SKM-1 (cell line): ENCODE measurements around the gene CD70.
"Not testable (repeated sequence)": the region's sequence is repeated elsewhere in the genome, so short reads cannot be mapped to it uniquely, and the experiment has no call there.

ENCODE experiments used
- DNase-seq: peaks from one replicate; lab custom pipeline; 2025; ENCODE audit not compliant: unreplicated experiment; lab: John Stamatoyannopoulos, UW

CD70 gene, protein sequence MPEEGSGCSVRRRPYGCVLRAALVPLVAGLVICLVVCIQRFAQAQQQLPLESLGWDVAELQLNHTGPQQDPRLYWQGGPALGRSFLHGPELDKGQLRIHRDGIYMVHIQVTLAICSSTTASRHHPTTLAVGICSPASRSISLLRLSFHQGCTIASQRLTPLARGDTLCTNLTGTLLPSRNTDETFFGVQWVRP

GRCh38 chr19:6590827-6591319 is at the start of gene CD70:
CD70 (minus strand) TSS chr19:6591150; CDS start chr19:6591002, 148 bp downstream.
- peak; percentile 69 for DNase-seq

DNA sequence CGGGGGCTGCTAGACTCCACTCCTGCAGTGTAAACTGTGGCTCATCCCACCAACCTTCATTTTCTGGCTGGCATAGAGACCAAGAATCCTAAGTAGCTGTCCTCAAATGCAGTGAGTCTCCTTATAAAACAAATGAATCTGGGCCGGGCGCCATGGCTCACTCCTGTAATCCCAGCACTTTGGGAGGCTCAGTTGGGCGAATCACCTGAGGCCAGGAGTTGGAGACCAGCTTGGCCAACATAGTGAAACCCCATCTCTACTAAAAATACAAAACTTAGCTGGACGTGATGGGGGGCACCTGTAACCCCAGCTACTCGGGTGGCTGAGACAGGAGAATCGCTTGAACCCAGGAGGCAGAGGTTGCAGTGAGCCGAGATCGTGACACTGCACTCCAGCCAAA is 49.4 kb upstream of the CD70 start:
- DNase-seq, result not testable (repeated sequence)

- DNase-seq, result no peak
Measured at GRCh38 chr19:6639439-6639838, 48.5 kb upstream of the CD70 start.

DNA sequence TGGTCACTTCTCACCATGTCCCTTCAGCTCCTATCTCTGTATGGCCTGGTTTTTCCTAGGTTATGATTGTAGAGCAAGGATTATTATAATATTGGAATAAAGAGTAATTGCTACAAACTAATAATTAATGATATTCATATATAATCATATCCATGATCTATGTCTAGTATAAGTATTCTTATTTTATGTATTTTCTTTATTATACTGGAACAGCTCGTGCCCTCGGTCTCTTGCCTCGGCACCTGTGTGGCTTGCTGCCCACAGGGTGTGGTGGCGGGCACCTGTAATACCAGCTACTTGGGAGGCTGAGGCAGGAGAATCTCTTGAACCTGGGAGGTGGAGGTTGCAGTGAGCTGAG is 42.5 kb upstream of the CD70 start:
- not testable (repeated sequence) for DNase-seq

DNA sequence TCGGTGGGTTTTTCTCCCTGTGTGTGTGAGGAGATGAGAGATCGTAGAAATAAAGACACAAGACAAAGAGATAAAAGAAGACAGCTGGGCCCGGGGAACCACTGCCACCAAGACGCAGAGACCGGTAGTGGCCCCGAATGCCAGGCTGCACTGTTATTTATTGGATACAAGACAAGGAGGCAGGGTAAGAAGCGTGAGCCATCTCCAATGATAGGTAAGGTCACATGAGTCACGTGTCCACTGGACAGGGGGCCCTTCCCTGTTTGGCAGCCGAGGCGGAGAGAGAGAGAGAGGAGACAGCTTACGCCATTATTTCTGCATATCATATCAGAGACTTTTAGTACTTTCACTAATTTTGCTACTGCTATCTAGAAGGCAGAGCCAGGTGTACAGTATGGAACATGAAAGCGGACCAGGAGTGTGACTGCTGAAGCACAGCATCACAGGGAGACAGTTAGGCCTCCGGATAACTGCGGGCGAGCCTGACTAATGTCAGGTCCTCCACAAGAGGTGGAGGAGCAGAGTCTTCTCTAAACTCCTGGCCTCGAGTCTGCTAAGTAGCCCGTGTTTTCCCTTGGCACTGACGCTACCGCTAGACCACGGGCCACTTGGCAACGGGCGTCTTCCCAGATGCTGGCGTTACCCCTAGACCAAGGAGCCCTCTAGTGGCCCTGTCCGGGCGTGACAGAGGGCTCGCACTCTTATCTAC is 42.0 kb upstream of the CD70 start:
- peak; percentile 13 for DNase-seq

GRCh38 chr19:6632002-6632621 is 41.2 kb upstream of the CD70 start:
- peak; percentile 66 for DNase-seq

GRCh38 chr19:6626764-6627163 is 35.8 kb upstream of the CD70 start:
- no peak for DNase-seq

DNA sequence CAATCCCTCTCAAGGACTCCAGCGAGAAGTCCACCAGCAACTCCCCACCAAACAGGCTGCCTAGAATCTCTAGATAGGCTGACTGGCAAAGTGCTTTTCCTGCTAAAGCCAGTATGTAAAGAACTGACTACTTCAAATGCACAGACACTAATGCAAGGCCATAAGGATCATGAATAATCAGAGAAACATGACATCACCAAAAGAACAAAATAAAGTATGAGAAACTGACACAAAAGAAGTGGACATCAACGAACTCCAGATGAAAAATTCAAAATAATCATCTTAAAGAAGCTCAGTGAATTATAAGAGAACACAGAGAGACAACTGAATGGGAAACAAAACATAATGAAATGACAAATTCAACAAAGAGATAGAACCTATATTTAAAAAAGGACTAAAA is 26.4 kb upstream of the CD70 start:
- no peak for DNase-seq

GRCh38 chr19:6616011-6616410 is 25.1 kb upstream of the CD70 start:
- DNase-seq, result no peak

GRCh38 chr19:6613711-6614110 is 22.8 kb upstream of the CD70 start:
- DNase-seq, result no peak

- DNase-seq, result no peak
Measured at GRCh38 chr19:6610934-6611852, 20.2 kb upstream of the CD70 start.

GRCh38 chr19:6608940-6609339 is 18.0 kb upstream of the CD70 start:
- DNase-seq, result no peak

DNA sequence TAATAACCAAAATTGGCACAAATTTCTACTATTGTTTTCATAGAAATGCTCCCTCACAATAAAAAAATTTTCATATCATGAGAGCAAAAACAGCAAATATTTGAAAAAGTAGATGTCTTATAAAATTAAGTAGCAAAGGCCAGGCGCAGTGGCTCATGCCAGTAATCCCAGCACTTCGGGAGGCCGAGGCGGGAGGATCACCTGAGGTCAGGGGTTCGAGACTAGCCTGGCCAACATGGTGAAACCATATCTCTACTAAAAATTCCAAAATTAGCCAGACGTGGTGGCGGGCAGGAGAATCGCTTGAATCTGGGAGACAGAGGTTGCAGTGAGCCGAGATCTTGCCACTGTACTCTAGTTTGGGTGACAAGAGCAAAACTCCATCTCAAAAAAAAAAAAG is 17.2 kb upstream of the CD70 start:
- DNase-seq, result not testable (repeated sequence)

DNA sequence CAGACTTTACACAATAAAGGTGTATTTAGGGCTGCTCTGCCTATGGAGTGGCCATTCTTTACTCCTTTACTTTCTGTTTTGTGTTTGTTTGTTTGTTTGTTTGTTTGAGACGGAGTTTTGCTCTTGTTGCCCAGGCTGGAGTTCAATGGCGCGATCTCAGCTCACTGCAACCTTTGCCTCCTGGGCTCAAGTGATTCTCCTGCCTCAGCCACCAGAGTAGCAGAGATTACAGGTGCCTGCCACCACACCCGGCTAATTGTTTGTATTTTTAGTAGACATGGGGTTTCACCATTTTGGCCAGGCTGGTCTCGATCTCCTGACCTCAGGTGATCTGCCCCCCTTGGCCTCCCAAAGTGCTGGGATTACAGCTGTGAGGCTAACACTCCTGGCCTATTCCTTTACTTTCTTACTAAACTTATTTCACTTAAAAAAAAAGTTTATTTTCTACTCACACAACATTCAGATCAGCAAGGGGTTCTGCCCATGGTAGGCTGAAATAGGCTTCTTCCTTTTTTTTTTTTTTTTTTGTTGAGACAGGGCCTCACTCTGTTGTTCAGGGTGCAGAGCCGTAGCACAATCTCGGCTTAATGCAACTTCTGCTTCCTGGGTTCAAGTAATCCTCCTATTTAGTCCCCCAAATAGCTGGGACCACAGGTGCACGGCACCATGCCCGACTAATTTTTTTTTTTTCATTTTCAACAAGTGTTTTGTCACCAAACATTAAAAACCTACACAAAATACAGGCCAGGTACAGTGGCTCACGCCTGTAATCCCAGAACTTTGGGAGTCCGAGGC is 15.5 kb upstream of the CD70 start:
- not testable (repeated sequence) for DNase-seq

DNA sequence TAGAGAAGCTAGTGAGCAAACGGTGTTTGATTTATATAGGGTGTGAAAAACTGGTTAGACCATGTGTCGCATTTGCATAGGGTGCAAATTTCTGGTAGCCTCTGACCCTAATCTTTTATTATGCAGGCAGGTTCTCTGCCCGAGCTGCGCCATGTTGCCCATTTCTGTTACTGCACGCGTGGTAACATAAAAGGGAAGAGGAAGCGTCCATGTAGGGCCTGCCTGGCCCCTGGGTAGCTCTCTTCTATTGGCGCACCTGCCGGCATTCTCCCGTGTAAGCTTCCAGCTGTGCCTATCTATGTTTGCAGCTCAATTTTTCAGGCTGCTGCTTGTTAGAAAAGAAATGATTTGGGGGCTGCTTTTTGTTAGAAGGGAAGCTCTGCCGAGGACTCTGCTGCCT is 14.0 kb upstream of the CD70 start:
- DNase-seq, result no peak

GRCh38 chr19:6602729-6603114 is 11.8 kb upstream of the CD70 start:
- DNase-seq, result no peak

GRCh38 chr19:6601537-6602052 is 10.6 kb upstream of the CD70 start:
- DNase-seq, result not testable (repeated sequence)

DNA sequence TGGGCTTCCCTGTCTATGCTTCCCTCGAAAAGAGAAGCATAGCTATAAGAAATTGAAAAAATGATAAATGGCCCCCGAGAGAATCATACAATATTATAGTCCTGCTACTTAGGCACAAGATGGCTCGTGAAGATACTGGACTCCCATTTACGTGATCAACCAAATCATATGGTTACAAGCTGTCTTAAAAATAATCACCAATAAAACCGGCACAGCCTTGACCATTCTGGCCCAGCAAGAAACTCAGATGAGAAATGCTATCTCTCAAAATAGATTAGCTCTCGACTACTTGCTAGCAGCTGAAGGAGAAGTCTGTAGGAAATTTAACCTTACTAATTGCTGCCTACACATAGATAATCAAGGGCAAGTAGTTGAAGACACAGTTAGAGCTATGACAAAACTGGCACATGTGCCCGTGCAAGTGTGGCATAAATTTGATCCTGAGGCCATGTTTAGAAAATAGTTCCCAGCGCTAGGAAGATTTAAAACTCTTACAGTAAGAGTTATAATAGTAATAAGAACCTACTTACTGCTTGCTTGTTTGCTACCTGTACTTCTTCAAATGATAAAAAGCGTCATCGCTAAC is 10.1 kb upstream of the CD70 start:
- not testable (repeated sequence) for DNase-seq

- no peak for DNase-seq
Measured at GRCh38 chr19:6599866-6600454, 9.0 kb upstream of the CD70 start.
